OCI-LY3 (cell line): ENCODE measurements around the gene SLC16A9.
A peak's percentile ranks its signal among the peaks of the same experiment; 100 is the strongest.

ENCODE experiments used
- H2AFZ ChIP-seq: fragments of 200-600, 300-600 bp; shearing (Covaris generic); 2 replicates; pipeline ENCODE4 v1.6.0; 2014; ENCODE audit warnings: antibody characterized with exemption, low read depth, low read length
- H3K27ac ChIP-seq: fragments of 200-600, 300-600 bp; sonication (generic); 2 replicates; pipeline ENCODE4 v1.5.1; 2014; ENCODE audit warnings: mild to moderate bottlenecking, low read length, moderate library complexity, mixed read lengths
- H3K27me3 ChIP-seq: fragments of 200-600, 300-600 bp; sonication (generic); 2 replicates; pipeline ENCODE4 v1.6.1; 2014; ENCODE audit warnings: low read depth, low read length, mixed read lengths
- H3K36me3 ChIP-seq: fragments of 200-600, 300-600 bp; sonication (generic); replicated peaks from 2 replicates; pipeline ENCODE3; 2014; ENCODE audit warnings: low read depth, low read length, mixed read lengths
- H3K4me1 ChIP-seq: fragments of 300-600, 200-600 bp; sonication (generic); 2 replicates; pipeline ENCODE4 v1.6.1; 2014; ENCODE audit warnings: low read length, mixed read lengths
- H3K4me2 ChIP-seq: fragments of 200-600, 300-600 bp; sonication (generic); 2 replicates; pipeline ENCODE4 v1.6.1; 2014; ENCODE audit warnings: low read length, mixed read lengths
- H3K4me3 ChIP-seq: fragments of 300-600, 200-600 bp; sonication (generic); 2 replicates; pipeline ENCODE4 v1.5.1; 2014; ENCODE audit warnings: antibody characterized with exemption, mild to moderate bottlenecking, low read length, moderate library complexity
- H3K79me2 ChIP-seq: fragments of 300-600, 200-600 bp; shearing (Covaris generic); 2 replicates; pipeline ENCODE4 v1.6.1; 2014; ENCODE audit warnings: mild to moderate bottlenecking, low read length, mixed read lengths
- H3K9ac ChIP-seq: fragments of 300-600, 200-600 bp; shearing (Covaris generic); 2 replicates; pipeline ENCODE4 v1.6.0; 2014; ENCODE audit warnings: mild to moderate bottlenecking, low read length, moderate library complexity
- H3K9me3 ChIP-seq: fragments of 200-600, 300-600 bp; shearing (Covaris generic); 2 replicates; pipeline ENCODE4 v1.6.1; 2014; ENCODE audit warnings: low read length, mixed read lengths; ENCODE audit not compliant: insufficient read depth
- H4K20me1 ChIP-seq: fragments of 200-600, 300-600 bp; sonication (generic); 2 replicates; pipeline ENCODE4 v1.6.1; 2016; ENCODE audit warnings: low read length, mixed read lengths; ENCODE audit not compliant: insufficient read depth
- CTCF ChIP-seq: fragments of 200-600, 300-600 bp; sonication (generic); IDR thresholded peaks from 2 replicates; pipeline ENCODE4 v1.5.1; 2014; ENCODE audit warnings: antibody characterized with exemption, low read length, low read depth
- EZH2phosphoT487 ChIP-seq: fragments of 200-600 bp; shearing (Covaris generic); IDR thresholded peaks from 2 replicates; pipeline ENCODE4 v1.6.1; 2018; ENCODE audit warnings: antibody characterized with exemption, mixed run types, low read depth

The SLC16A9 gene

GRCh38 chr10:59709395-59710125, at the start of gene SLC16A9:
TSS of gene SLC16A9 (minus strand) at chr10:59709850. CDS start at chr10:59684291, 25,559 bp downstream.
- Histone ChIP-seq H3K4me2 (peak within 1 kb of the TSS; percentile 61), H2AFZ (peak within 1 kb of the TSS; percentile 81)

GRCh38 chr10:59757966-59758365, 48.3 kb upstream of the SLC16A9 start:
- H3K4me3 ChIP-seq, result no peak overlapping the region; the same call in 1 of the 2 replicates
- no peak overlapping the region for H3K4me2 ChIP-seq
- H3K27me3 ChIP-seq, result no peaks in the 10 kb centered on the region
- no peaks in the 10 kb centered on the region for H4K20me1 ChIP-seq
- no peaks in the 10 kb centered on the region for H3K79me2 ChIP-seq
- H3K27ac ChIP-seq, result no peak overlapping the region
- no peak overlapping the region for H3K9ac ChIP-seq
- H2AFZ ChIP-seq, result no peak overlapping the region
- peaks cover 5% of the 10 kb centered on the region for H3K4me1 ChIP-seq
- H3K9me3 ChIP-seq, result no peaks in the 10 kb centered on the region
- TF ChIP-seq CTCF, result no peak
- no peak for TF ChIP-seq EZH2phosphoT487
- no peaks in the 10 kb centered on the region for H3K36me3 ChIP-seq

More at GRCh38 chr10:59709395-59710125, at the start of gene SLC16A9:
- Histone ChIP-seq H3K27me3 (no peaks in the 10 kb centered on the region), H3K79me2 (peaks cover 24% of the 10 kb centered on the region), H3K36me3 (peaks cover 4% of the 10 kb centered on the region), H3K9ac (peak within 1 kb of the TSS; percentile 90), H3K4me3 (peak within 1 kb of the TSS; percentile 87), H3K4me1 (peaks cover 12% of the 10 kb centered on the region), H4K20me1 (no peaks in the 10 kb centered on the region), H3K9me3 (no peaks in the 10 kb centered on the region), H3K27ac (peak within 1 kb of the TSS; percentile 40; the same call in 1 of the 2 replicates)
- TF ChIP-seq EZH2phosphoT487 (no peak), CTCF (peak; percentile 21)

GRCh38 chr10:59754951-59755350, 45.3 kb upstream of the SLC16A9 start:
- Histone ChIP-seq H3K9me3 (no peaks in the 10 kb centered on the region), H2AFZ (no peak overlapping the region), H3K79me2 (no peaks in the 10 kb centered on the region), H3K27me3 (no peaks in the 10 kb centered on the region), H3K36me3 (no peaks in the 10 kb centered on the region), H3K9ac (no peak overlapping the region), H4K20me1 (no peaks in the 10 kb centered on the region), H3K4me2 (no peak overlapping the region), H3K27ac (no peak overlapping the region), H3K4me1 (peaks cover 5% of the 10 kb centered on the region), H3K4me3 (no peak overlapping the region)
- TF ChIP-seq CTCF, result no peak
- no peak for TF ChIP-seq EZH2phosphoT487

GRCh38 chr10:59753267-59753666, 43.6 kb upstream of the SLC16A9 start, which contains the start of gene MRLN:
TSS of gene MRLN (minus strand) at chr10:59753455.
- Histone ChIP-seq H3K9ac (no peak within 1 kb of the TSS), H3K27me3 (no peaks in the 10 kb centered on the region), H3K27ac (no peak within 1 kb of the TSS), H3K4me2 (no peak within 1 kb of the TSS), H3K4me1 (peaks cover 15% of the 10 kb centered on the region), H3K4me3 (no peak within 1 kb of the TSS), H2AFZ (no peak within 1 kb of the TSS), H3K79me2 (no peaks in the 10 kb centered on the region), H3K36me3 (no peaks in the 10 kb centered on the region), H4K20me1 (no peaks in the 10 kb centered on the region), H3K9me3 (no peaks in the 10 kb centered on the region)
- TF ChIP-seq CTCF (no peak), EZH2phosphoT487 (no peak)
